ENCODE measurements around the gene ANTXR1. TPM values are rescaled to one million over a fixed set of nuclear protein-coding genes. Genes with fewer than 3 reads are reported as not detected.

ANTXR1 gene
- total and polyA plus RNA-seq, 2 donors (not counting 3 experiments of a cell fraction or from before 2014, with no cell fraction given) = 4.2 to 17.3 TPM

- no peaks in the 10 kb centered on the region for H3K27me3 ChIP-seq (ENCODE audit: control insufficient read depth in 2 of 2, insufficient read depth in 2 of 2, low read length in 2 of 2)
- no peak overlapping the region for H3K4me3 ChIP-seq (replicated peaks in 1 of 3; ENCODE audit: insufficient read depth in 1 of 3, low read depth in 1 of 3, low read length in 3 of 3)
- no peak for FAIRE-seq
- peaks cover 20% of the 10 kb centered on the region for H3K4me1 ChIP-seq (ENCODE audit: control insufficient read depth, extremely low read depth, insufficient read depth, low read length)
- H3K9me3 ChIP-seq (replicated peaks; ENCODE audit: control insufficient read depth, insufficient read depth, low read length) = no peaks in the 10 kb centered on the region
- H3K79me2 ChIP-seq (ENCODE audit: control insufficient read depth, insufficient read depth, low read length) = no peaks in the 10 kb centered on the region
- CTCF ChIA-PET = no interaction called here
- intact Hi-C loops (cut with micrococcal nuclease) (no loop called here), dilution Hi-C loops (cut with MboI; ENCODE audit: extremely low pct_ligation_motif_present, low sequenced_read_pairs) (no loop called here)
- H3K9ac ChIP-seq (replicated peaks; ENCODE audit: extremely low read depth, insufficient read depth, low read length) = no peak overlapping the region
- H3K36me3 ChIP-seq (ENCODE audit: control insufficient read depth in 2 of 2, extremely low read depth in 1 of 2, insufficient read depth in 2 of 2, low read length in 2 of 2) = no peaks in the 10 kb centered on the region
- H3K9me1 ChIP-seq (replicated peaks; ENCODE audit: control insufficient read depth, extremely low read depth, insufficient read depth, low read length) = no peaks in the 10 kb centered on the region
- DNase-seq (ENCODE audit: low read depth, low spot score) = no peak
- POLR2A ChIA-PET = no interaction called here
- no peaks in the 10 kb centered on the region for H4K20me1 ChIP-seq (replicated peaks; ENCODE audit: control insufficient read depth, extremely low read depth, insufficient read depth, low read length)
- H2AFZ ChIP-seq (ENCODE audit: low read depth, low read length) = no peak overlapping the region
- no TSS peak for BruUV-seq (replicated peaks)
- no peak overlapping the region for H3K4me2 ChIP-seq (ENCODE audit: insufficient read depth, low read length)
- TF ChIP-seq MYC (IDR thresholded peaks at IDR 0.05; ENCODE audit: low read depth, low read length) = no peak
- no peak for TF ChIP-seq GATA2 (IDR thresholded peaks at IDR 0.05; ENCODE audit: insufficient read depth, insufficient read length, low read depth, low read length)
- TF ChIP-seq FOS (IDR thresholded peaks at IDR 0.05; ENCODE audit: borderline replicate concordance, insufficient read depth, low read length) = no peak
- TF ChIP-seq JUN (IDR thresholded peaks at IDR 0.05; ENCODE audit: borderline replicate concordance, insufficient read depth, insufficient read length, low read depth) = no peak
- no peak for TF ChIP-seq POLR2A (IDR thresholded peaks at IDR 0.05; ENCODE audit: low read depth, low read length)
- TF ChIP-seq MAX (IDR thresholded peaks at IDR 0.05; ENCODE audit: insufficient read depth, insufficient read length) = no peak
- TF ChIP-seq CTCF (IDR thresholded peaks at IDR 0.05; ENCODE audit: extremely low read depth in 1 of 2, insufficient read depth in 1 of 2, low read depth in 1 of 2, low read length in 2 of 2) = no peak
- no peak for TF ChIP-seq POLR2AphosphoS5 (IDR thresholded peaks at IDR 0.05; ENCODE audit: insufficient read depth, low read depth, low read length)
- TF ChIP-seq EZH2 (IDR thresholded peaks at IDR 0.05; ENCODE audit: borderline replicate concordance, low read depth, low read length, severe bottlenecking) = no peak
- no peak overlapping the region for H3K27ac ChIP-seq (ENCODE audit: insufficient read depth, low read depth, low read length)
Measured at GRCh38 chr2:69086466-69086865, 73.5 kb downstream of the ANTXR1 start.
